T47D (cell line): ENCODE measurements around the gene EGFL7.

Source experiments
- DNase-seq, 2 experiments: peaks; one replicate each; pipeline versions ENCODE4 v3.0.0 to v3.0.0-alpha.2; 2011 to 2012; ENCODE audit warnings: low read depth in 1 of 2, low spot score in 1 of 2
- JUND ChIP-seq: IDR thresholded peaks from 2 replicates; pipeline ENCODE4 v1.6.1; 2012; ENCODE audit warnings: low read depth
- in situ Hi-C: cut with HindIII; loops from 2 replicates; pipeline ENCODE4 v1.10.0; 2016; ENCODE audit warnings: low sequenced_read_pairs, low pct_unique_long_range_greater_than_20kb

Gene EGFL7

GRCh38 chr9:136620441-136621018, 42.2 kb upstream of the EGFL7 start:
- no peak for TF ChIP-seq JUND
- no peak for DNase-seq
- in situ Hi-C loops = no loop called here

DNA sequence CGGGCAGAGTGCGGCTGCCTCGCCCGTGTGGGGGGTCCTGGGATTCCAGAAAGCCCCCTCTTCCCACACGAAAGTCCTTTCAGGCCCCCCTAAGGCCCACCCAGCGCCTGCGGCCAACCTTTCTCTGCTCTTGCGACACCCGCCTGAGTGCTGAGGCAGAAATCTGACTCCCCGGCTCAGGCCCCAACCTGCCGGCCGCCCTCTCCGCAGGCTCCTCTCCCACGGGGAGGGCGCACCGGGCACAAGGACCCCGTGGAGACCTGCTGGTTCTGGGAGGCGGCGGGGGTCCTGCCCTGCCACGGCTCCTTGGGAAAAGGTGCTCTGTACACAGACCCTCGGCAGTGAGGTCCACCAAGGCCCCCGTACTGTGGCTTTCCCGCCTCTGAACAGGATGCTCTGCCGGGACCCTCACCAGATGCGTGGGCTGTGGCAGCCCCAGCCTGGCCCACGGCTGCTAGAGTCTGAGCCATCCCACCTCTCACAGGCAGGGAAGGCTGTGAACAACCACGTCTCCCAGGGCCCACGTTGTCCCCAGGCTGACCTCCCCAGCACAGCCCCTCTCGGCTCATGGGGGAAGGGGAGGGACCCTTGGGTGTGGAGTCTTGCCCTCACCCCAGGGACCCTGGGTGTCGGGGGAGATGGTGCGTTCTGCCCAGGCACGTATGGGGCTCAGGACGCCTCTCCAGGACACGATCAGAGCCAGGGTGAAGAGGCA, 41.5 kb upstream of the EGFL7 start:
- in situ Hi-C loops = no loop called here

GRCh38 chr9:136621734-136622093, 41.0 kb upstream of the EGFL7 start:
- no peak for DNase-seq
- in situ Hi-C loops = no loop called here
- no peak for TF ChIP-seq JUND

More for the DNA sequence above, 41.5 kb upstream of the EGFL7 start:
- no peak for DNase-seq
- TF ChIP-seq JUND = no peak

GRCh38 chr9:136622538-136622948, 40.2 kb upstream of the EGFL7 start:
- no peak for TF ChIP-seq JUND
- in situ Hi-C loops = no loop called here
- DNase-seq = no peak

DNA sequence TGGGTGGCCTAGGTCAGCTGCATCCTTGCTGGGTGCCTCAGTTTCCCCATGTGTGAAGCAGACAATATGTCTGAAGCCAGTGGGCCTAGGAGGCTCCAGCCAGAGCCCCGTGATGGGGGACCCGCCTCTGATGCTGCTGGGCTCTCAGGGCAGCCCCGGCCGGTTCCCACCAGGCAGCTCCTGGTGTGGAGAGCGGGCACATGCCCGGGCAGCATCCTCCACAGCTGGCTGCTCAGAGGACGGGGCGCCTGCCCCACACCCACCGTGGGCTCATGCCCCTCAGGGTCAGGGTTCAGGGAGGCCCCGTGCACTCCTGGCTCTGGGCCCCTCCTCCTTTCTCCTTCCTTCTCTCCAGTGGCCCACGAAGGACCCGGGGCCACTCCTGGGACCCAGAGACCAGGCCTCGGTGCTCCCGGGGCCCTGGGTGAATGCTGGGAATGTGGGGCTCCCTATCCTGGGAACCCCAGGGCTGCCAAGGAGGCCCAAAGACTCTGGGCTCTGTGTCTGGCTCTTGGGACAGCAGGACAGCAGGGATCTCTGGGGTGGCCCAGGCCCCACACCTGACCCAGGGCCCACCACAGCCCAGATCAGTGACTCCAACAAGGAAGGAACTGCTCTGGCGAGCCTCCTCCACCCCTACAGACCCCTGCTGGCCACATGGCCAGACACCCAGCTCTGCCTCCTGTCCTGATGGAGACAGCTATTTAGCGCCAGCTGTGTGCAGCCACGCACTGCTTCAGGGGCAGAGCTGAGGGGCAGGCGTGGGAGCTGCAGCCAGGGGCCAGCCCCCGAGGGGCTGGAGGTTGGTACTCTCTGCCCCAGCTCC, 39.5 kb upstream of the EGFL7 start:
- no peak for DNase-seq
- no peak for TF ChIP-seq JUND
- in situ Hi-C loops = no loop called here

DNA sequence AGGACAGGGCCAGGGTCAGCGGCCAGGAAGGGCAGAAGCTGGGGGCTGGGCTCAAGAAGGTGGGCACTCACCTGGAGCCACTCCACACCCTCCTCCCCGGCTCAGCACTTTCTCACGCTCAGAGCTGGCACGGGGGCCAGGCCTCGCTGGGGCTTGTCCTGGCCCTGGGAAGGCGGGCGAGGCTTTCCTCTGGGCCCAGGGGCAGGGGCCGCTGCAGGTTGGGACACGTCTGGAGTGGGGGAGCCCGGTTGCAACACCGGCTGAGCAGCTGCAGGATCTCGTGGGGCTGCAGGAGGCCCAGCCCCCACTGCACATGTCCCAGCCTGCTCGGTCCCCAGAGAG, 38.9 kb upstream of the EGFL7 start:
- in situ Hi-C loops = no loop called here
- DNase-seq = no peak
- no peak for TF ChIP-seq JUND

DNA sequence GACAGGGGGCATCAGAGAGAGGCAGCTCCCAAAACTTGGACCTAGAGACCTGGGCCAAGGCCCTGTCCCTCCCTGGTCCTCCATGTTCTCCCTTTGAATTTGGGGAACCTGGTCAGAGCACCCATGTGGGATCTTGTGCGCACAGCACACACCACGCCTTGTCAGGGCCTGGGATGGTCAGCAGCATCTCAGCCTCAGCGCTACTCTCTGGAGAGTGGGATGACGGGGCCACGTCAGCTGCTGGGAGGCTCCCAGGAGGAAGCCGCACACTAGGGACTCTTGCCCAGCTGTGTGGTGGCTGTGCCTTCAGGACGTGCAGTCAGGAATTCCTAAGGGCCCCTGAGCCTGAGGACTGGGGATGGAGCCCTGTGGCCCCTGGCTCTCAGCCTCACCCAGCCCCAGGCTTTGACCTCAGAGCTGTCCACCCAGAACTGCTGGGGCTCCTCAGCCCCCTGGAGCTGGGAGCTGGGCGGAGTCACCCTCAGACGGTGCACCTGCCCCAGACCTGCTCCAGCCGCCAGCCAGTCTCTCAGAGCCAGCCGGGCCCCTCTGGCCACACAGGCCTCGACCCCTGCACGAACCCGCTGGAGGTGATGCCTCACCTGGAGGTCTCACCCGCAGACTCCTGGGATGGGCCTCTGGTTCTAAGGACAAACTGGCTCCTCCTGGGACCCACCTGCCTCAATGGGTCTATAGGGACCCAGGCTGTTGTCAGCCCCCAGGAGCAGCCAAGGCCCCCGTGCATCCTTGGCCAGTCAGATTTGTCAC, 38.3 kb upstream of the EGFL7 start:
- TF ChIP-seq JUND = no peak
- in situ Hi-C loops = no loop called here
- no peak for DNase-seq

- peak; percentile 76 to 96 for DNase-seq
- TF ChIP-seq JUND = no peak
- in situ Hi-C loops = no loop called here
These were observed 37.3 kb upstream of the EGFL7 start for GRCh38 chr9:136625101-136626065.

- DNase-seq = no peak
- no peak for TF ChIP-seq JUND
- in situ Hi-C loops = no loop called here
These were observed 36.5 kb upstream of the EGFL7 start for GRCh38 chr9:136626066-136626725.

DNA sequence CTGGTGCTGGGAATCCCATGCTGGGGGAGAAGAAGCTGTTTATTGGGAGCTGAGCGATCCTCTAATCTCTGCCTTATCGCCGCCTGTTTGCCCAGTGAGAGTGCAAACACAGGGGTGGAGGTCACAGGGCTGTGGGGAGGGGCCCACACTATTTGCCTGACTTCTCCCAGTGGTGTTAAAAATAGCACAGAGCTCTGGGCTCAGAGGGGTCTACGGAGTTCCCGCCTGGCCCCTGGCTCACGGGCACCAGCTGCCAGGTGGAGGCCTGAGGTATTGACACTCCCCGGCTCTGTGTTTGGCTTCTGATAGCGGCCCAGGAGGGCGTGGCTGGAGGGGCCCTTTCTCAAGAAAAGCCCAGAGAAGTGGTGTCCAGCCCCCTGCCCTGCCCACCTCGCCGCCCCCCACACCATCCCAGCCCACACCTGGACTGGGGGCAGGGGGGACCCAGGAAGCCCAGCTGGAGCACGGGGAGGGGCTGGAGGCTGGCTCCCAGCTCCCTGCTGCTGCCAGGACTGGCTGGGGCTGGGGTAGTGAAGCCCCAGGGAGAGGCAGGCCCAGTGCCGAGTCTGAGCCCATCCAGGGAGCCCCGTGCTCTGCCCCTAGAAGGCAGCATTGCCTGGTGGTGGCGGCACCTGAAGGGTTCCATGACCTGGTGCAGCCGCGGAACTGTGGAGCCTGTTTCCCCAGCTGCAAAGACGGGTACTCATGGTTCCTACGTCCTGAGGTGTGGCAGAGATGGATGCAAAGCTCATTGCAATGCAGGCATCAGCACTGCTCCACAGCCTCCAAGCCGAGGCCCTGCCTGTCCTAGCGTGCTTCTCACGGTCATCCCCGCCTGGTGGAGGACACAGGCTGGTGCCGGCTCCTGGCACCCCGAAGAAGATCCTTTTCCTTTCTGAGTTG, 35.7 kb upstream of the EGFL7 start:
- in situ Hi-C loops = no loop called here
- peak in 1 of 2 experiments; percentile 47 for DNase-seq
- TF ChIP-seq JUND = no peak
